ENCODE results near the gene AIFM3. TPM values are rescaled to one million over a fixed set of nuclear protein-coding genes. Genes with fewer than 3 reads are reported as not detected.

AIFM3 gene
- total and polyA plus RNA-seq, 12 donors = 0.24 to 1.5 (median 0.50) TPM; not detected in 1

DNA sequence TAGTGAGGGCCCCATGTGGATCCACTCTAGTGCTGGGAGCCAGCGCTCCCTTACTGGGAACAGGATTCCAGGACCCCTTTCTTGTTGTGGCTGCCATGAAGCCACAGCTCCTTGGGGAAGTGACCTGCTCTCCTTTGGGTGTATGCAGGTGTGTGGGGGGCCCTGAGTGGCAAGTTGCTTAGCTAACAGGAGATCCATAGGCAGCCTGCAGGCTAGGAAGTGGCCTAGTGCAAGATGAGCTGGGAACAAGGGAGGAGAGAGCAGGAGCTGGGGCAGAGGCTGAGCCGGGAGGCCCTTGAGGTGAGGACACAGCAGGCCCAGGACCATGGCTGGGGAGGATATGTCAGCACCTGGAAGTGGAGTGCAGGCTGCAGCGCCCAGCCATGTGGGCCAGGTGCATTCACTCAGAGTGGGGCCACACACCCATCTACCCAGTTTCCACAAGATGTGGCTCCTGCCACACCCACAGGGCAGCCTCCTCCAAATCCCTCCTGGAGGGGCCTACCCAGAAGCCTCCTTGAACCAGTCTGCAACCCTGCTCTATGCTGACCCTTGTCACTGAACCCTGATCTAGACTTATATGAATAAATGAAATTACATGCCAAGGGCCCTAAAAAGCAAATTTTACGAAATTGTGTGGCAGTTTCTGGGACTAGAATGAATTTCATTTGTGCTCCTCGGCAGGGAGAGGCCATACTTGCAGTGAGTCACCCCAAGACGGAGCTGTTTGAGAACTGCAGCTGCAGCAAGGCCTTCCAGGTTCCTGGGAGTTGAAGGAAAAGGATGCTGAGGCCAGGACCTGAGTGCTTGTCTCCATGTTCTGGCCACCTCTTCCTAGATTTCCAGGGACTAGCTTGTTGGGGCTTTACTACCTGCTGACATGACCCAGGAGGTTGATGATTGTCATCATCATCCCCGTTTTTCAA lies 31.6 kb downstream of the AIFM3 start:
- no peak for DNase-seq
- Histone ChIP-seq H3K36me3 (peaks cover 0 to 68% (median 29%) of the 10 kb centered on the region in 9 donors), H3K9me3 (no peaks in the 10 kb centered on the region), H3K4me3 (no peak overlapping the region), H3K4me1 (peaks cover 15 to 33% (median 31%) of the 10 kb centered on the region in 9 donors), H3K27me3 (no peaks in the 10 kb centered on the region), H3K27ac (no peak overlapping the region)
- no peak for ATAC-seq
- 66 to 77% methylated on average over 7 of the region's 7 CpGs for WGBS, 2 donors
- TF ChIP-seq, protein P1, sequence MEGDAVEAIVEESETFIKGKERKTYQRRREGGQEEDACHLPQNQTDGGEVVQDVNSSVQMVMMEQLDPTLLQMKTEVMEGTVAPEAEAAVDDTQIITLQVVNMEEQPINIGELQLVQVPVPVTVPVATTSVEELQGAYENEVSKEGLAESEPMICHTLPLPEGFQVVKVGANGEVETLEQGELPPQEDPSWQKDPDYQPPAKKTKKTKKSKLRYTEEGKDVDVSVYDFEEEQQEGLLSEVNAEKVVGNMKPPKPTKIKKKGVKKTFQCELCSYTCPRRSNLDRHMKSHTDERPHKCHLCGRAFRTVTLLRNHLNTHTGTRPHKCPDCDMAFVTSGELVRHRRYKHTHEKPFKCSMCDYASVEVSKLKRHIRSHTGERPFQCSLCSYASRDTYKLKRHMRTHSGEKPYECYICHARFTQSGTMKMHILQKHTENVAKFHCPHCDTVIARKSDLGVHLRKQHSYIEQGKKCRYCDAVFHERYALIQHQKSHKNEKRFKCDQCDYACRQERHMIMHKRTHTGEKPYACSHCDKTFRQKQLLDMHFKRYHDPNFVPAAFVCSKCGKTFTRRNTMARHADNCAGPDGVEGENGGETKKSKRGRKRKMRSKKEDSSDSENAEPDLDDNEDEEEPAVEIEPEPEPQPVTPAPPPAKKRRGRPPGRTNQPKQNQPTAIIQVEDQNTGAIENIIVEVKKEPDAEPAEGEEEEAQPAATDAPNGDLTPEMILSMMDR (IDR thresholded peaks at IDR 0.05) = no peak
- intact Hi-C loops (cut with DNase I) = no loop called here

DNA sequence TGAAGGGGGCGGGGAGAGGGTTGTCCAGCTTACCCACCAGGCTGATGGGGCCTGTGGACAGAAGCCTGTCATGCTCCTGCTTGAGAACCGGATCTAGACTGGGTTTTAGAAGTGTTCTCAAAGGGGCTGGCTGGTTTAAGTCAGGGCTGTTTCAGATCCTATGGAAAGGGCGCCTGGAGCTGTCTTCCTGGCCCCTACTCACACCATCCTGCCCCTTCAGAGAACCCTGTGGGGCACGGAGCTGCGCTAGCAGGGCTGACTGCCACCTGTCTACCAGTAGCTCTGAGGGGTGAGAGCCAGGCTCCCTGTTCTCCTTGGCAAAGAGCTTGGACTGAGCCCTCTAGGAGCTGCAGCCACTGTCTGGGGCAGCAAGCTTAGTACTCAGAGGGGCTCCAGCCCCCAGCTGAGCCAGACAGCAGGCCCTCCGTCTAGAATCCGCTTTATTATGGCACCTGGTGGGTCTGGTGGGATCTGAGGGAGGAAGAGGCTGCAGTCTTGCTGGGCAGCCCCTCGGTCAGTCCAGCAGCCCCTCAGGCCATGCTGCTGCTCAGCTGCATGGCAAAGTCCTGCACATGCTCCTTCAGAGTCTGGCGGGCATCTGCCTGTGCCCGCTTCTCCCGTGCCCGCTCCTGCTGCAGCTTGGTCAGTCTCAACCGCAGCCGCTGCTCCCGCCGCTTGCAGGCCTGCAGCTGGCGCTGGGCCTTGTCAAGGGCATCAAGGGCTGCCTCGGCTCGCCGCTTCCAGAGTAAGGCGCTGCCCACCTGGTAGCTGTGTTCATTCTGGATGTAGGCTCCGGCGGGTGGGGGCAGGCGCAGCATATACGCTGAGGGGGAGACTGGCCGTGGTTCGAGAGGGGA lies 32.5 kb downstream of the AIFM3 start:
- Histone ChIP-seq H3K27me3 (no peaks in the 10 kb centered on the region), H3K4me1 (peaks cover 15 to 39% (median 33%) of the 10 kb centered on the region in 9 donors), H3K9me3 (no peaks in the 10 kb centered on the region), H3K4me3 (peak overlapping the region in 2 of 10 donors; percentile 64 to 79), H3K27ac (peak overlapping the region in 1 of 10 donors; percentile 54), H3K36me3 (peaks cover 0 to 59% (median 29%) of the 10 kb centered on the region in 9 donors)
- intact Hi-C loops (cut with DNase I) = loop anchor here in 4 of 10 donors (2.0 to 10.0 kb wide), 4 partner anchors 17 to 115 kb away; partner anchors contain the start of genes LZTR1 (in 2 of the 4), CRKL (in 1 of the 4) and LRRC74B (in 1 of the 4)
- TF ChIP-seq, protein P1 (IDR thresholded peaks at IDR 0.05) = no peak
- DNase-seq (no peak), ATAC-seq (no peak)
- WGBS, 2 donors = 92 to 93% methylated on average over 27 of the region's 27 CpGs

DNA sequence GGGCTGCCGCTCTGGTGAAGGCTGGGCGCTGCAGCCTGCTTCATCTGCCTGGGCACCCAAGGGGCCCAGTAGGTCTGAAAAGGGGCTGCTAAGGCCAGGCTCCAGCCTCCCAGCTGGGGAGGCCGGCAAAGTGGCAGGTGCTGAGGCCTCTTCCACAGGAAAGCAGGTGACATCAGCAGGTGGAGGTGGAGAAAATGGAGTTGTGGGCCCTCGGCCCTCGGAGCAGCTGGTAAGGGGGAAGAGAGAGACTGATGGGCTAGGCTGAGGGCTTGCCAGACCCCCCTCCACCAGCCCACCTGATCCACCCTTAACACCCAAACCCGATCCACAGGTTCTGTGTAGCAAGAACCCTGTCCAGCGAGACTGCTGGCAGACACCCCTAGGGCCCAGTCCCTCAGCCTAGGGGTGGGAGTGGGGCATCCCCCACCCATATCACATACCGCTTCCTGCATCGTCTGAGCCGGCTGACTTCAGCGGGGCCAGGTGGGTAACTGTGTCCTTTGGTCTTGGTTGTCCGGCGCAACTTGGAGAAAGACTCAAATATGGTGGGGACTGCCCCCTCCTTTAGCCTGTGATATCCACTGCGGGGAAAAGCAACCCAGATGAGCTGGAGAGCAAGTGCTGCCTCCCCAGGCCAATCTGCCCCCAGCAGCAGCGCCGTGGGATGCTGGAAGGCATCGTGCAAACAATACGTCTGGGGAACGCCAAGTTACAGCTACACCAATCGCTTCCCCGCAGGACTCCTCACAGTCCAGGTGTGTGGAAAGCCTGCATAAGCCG lies 33.3 kb downstream of the AIFM3 start:
- Histone ChIP-seq H3K4me1 (peaks cover 15 to 39% (median 33%) of the 10 kb centered on the region in 9 donors), H3K4me3 (peak overlapping the region; percentile 54 to 82 (median 73)), H3K9me3 (no peaks in the 10 kb centered on the region), H3K36me3 (peaks cover 0 to 51% (median 29%) of the 10 kb centered on the region in 9 donors), H3K27me3 (no peaks in the 10 kb centered on the region), H3K27ac (peak overlapping the region in 8 of 10 donors; percentile 92 to 99 (median 98))
- DNase-seq (no peak), ATAC-seq (no peak)
- WGBS, 2 donors = 59 to 60% methylated on average over 21 to 22 of the region's 22 CpGs
- TF ChIP-seq, protein P1 (IDR thresholded peaks at IDR 0.05) = no peak
- intact Hi-C loops (cut with DNase I) = loop anchor here in 4 of 10 donors (2.0 to 10.0 kb wide), 4 partner anchors 18 to 116 kb away; partner anchors contain the start of genes LZTR1 (in 2 of the 4), CRKL (in 1 of the 4) and LRRC74B (in 1 of the 4)

Data from heart right ventricle (tissue), 16 donors.